DMS153 treated with DMSO at 0.1 percent for 48 hours (cell line): ENCODE data around the gene PAXX.
"Not testable (repeated sequence)": the region's sequence is repeated elsewhere in the genome, so short reads cannot be mapped to it uniquely, and the experiment has no call there.

Experiments used
- DNase-seq: peaks from one replicate; lab custom pipeline; 2025; ENCODE audit not compliant: unreplicated experiment; lab: John Stamatoyannopoulos, UW

The PAXX gene

DNA sequence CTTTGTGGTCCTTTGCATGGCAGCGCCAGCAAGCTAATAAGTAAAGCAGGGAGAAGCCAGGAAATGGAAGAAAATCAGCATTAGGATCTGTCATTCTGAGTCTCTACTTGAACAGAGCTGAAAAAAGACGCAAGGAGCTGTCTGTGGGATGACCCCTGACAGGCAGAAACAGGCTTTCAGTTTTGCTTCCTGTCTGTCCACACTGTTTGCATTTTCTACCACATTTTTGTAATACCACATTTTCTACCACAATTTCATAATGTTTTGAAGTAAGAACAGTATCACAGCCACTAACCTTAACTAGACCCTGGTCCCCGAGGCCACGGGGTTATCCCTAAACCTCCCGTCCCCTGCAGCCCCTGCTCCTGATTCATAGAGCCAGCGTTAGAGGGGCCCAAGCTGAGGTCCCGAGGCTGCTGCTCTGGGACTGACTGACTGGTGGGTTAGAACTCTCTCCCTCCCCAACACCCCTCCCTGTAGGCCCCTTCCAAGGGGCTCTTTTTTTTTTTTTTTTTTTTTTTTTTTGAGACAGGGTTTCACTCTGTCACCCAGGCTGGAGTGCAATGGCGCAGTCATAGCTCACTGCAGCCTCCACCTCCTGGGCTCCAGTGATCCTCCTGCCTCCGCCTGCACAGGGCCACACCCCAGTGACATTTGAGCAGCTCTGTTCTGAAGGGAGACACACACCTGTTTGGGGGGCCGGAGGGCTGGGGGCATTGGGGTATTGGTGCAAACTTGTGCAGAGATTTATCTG lies 8.1 kb downstream of the PAXX start:
- no peak for DNase-seq

DNA sequence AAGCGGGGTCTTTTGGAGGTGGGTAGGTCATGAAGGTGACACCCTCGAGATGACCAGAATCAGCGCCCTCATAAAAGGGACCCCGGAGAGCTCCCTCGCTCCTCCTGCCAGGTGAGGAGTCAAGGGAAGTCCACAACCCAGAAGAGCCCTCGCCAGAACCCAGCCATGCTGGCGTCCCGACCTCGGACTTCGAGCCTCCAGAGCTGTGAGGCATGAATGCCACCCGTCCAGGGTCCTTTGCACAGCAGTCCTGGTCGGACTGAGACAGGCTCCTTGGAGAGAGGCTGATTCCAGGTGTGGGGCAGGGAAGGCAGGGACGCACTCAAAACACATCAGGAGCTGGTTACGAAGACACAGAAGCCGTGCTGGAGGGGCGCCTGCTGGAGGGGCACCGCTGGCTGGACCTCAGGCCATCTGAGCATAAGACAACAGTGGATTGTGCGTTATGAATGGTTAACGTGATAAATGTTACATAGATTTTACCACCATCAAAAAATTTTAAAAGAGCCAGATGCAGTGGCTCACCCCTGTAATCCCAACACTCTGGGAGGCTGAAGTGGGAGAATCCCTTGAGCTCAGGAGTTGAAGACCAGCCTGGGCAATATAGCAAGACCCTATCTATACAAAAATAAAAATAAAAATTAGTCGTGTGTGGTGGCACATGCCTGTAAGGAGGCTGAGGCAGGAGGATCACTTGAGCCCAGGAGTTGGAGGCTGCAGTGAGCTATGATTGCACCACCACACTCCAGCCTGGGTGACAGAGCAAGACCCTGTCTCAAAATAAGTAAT lies 9.8 kb downstream of the PAXX start:
- DNase-seq = no peak

DNA sequence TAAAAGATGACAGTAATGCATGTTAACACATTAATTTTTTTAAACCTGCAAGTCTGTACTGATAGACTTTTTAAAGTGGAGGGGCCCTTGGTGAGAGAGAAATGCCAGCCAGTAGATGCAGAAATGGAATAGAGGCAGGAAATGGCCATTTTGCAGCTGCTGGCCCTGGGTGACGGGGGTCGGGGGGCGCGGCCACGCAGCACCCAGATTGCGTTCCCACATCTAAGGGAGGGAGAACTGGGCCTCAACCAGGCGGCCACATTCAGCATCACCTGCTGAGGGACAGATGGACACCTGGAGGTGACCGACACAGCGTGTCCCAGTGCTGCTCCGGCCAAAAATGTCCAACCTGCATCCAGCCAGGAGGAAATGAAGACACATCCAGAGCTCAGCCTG lies 10.4 kb downstream of the PAXX start:
- DNase-seq = no peak

DNA sequence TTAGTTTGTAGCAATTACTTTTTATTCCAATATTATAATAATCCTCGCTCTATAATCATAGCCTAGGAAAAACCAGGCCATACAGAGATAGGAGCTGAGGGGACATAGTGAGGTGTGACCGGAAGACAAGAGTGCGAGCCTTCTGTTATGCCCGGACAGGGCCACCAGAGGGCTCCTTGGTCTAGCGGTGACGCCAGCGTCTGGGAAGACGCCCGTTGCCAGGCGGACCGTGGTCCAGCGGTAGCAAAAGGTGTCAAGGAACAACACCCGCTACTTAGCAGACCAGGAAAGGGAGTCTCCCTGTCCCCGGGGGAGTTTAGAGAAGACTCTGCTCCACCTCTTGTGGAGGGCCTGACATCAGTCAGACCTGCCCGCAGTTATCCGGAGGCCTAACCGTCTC lies 12.1 kb downstream of the PAXX start:
- not testable (repeated sequence) for DNase-seq

DNA sequence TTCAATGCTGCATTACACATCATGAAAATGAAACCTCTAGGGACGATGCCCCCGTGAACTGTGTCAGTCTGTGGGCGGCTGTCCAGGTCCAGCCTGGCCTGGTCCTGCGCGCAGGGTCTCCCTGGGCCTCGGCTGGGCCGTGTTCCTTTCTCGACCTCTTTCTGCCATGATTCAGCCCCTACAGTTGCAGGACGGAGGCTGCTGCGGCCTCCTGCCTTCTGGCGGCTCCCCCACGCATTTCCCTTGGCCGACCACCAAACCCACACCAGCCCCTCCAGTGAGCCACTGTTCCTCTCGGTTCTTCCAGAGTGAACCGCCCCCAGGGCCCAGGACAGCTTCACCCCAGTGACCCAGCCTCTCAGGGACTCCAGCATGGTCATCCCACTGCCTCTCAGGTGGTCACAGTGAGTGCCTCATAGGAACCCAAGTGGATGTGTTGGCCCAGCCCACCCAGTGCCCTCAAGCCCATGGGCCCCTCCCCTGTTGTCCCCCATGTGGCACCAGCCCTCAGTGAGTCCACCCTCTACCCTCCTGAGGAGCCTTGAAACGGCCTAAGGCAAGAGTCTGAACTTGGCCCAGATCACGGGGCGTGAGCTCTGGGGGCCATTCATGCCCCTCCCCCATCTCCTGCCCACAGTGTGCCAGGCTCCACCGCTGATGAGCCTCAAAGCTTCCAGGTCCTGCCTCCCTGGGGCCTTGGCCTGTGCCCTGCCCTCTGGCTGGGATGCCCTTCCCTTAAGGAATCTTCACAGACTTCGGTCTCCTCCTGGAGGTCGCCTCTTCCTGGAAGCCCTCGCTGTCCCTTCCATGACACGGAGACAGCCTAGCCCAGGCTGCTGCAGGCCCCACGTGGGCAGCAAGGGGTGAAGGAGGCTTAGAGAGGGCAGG lies 14.1 kb downstream of the PAXX start:
- no peak for DNase-seq

DNA sequence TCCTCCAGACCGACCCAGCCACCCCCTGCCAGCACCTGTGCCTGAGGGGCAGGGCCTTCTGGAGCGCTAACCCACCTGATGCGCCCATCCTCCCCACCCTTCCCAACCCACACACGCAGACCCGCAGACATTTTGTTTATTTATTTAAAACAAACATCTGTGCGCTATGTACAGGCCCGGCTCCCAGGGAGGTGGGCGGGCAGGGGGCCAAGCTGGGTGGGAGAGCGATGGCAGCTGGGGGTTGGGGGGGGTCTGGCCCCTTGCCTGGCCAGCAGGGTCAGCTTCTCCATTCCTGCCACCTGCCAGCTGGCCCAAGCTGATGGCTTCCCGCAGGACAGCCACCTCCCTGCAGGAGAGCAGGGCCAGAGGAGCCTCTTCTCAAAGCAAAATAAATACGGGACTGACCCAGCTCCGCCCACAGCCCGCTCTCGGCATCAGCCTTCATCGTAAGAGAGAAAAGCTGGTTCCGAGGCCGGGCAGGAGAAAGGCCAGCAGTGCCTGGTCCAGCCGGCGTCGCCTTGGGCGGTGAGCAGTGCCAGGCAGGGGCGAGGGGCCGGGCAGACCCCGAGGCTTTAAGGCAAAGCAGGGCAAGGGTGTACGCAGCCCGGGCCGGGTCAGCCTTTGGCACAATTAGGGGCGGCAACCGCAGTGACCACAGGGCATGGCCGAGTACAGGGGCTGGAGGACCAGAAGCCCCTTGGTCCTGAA lies 15.0 kb downstream of the PAXX start:
- DNase-seq = no peak

DNA sequence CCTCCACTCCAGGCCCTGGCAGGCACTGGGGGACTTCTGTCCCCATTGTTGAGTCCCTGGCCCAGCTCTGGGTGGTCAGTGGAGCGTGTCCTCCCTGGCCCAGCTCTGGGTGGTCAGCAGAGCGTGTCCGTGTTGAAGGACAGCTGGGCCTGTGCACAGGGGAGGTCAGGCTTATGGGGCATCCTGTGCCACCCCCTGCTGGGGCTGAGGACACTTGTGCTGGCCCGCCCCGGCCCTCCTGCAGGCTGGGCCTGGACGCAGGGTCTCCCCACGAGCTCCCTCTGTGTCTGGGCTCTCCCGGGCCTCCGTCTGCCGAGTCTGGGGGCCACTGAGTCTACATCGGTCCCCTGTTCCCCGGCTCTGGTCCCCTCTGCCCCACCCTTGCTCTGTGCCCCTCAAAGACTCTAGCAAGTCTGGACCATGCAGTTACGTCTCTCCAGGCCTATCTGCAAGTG lies 15.6 kb downstream of the PAXX start:
- DNase-seq = no peak

DNA sequence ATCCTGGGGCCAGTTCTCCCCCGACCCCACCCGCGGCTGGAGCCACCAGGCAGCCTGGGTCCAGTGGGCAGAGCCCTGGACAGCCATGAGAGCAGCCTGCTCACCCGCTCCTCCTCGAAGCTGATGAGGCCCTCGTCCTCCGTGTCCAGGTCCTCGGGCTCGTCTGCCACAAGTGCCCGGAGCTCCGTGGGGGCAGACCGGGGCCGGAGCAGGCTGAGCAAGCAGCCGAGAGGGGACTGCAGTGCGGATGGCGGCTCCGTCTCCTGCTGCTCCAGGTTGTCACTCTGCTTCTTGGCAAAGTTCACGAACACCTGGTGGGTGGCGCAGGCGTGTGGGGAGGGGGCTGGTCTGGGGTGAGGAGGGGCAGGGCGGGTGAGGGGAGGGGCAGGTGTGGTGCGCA lies 16.1 kb downstream of the PAXX start:
- no peak for DNase-seq

DNA sequence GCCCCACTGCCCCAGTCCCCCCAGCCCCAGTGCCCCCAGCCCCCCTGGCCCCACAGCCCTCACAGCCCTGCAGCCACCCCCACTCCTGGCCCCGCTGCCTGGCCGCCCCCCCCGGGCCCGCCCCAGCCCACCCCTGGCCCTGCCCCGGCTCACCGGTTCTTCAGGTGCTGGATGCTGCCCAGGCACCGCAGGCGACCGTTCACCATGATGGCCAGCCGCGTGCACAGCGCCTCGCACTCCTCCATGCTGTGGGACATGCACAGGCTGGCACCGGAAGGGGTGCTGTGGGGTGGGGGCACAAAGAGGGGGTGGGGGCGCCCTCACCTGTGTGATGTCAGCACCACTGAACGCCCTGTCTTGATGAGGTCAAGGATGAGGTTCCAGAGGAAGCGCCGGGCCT lies 17.0 kb downstream of the PAXX start:
- DNase-seq = no peak

DNA sequence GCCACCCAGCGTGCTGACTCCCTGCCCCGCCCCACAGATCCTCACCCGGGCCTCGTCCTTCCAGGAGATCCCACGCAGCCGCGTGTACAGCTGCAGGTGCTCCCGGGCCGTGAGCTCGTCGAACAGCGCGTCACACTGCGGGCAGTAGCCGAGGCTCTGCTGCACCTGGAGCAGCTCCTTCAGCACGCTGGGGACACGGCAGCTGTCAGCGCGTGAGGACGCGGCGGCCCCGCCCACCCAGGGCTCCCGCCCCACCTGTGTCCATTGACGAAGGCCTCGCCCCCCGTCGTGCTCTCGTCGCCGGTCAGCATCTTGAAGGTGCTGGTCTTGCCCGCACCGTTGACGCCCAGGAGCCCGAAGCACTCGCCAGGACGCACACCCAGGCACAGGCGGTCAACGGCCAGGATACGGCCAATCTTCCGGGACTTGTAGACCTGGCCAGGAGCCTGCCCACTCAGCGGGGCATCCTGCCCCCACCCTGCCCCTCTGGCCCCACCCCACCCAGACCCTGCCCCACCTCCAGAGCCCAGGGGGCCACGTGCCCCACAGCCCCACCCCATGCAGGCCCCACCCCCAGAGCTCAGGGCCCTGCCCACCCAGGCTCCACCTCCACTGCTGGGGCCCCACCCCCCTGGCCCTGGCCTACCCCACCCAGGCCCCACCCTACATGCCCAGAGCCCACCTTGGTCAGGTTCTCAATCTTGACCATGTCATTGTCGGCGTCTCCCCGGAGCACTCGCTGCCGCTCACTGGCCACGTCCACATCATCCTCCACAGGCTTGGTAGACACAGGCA lies 17.9 kb downstream of the PAXX start:
- no peak for DNase-seq

DNA sequence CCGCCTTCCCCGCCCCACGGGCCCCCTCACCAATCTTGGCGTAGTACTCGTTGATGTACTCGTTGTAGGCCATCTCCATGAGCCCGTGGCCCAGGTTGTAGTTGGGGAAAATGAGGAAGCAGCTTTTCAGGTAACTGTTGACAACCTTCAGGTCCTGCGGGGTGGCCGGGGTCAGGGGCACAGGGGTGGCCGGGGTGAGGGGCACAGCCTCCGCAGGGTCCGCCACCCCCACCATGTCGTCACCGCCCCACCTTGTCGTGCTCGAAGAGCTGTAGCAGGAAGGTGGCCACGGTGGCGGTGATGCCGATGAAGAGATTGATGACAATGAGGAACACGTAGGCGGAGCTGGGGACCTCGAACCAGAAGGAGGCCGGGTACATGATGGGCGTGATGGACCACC lies 18.9 kb downstream of the PAXX start:
- DNase-seq = no peak

DNA sequence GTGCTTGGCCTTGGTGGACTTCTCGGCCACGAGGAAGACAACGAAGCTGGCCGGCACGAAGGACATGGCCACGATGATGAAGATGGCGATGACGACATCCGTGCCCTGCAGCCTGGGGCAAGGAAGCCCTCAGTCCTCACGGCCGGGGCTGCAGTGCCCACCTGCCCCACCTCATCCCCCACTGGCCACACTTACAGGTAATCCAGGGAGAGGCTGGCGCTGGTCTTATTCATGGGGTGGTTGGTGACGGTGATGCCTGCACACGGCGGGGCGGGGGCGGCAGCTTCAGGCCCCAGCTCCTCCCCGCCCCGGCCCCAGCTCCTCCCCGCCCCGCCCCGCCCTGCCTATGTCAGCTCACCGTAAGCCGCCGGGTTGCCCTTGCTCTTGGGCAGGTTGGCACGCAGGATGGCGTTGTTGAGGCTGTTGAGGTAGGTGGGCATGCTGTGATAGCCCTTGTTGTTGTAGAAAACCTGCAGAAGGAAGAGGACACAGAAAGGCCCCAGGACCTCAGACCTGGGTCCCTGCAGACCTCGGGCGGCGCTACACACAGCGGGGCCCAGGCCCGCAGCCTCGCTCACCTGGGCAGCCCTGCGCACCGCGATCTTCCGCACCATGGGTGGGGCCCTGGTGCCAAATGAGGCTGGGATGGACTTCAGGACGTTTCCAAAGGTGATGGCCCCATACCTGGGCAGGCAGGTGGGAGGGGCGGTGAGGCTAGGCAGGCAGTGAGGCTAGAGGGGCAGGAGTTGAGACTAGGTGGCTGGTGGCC lies 19.9 kb downstream of the PAXX start:
- no peak for DNase-seq

DNA sequence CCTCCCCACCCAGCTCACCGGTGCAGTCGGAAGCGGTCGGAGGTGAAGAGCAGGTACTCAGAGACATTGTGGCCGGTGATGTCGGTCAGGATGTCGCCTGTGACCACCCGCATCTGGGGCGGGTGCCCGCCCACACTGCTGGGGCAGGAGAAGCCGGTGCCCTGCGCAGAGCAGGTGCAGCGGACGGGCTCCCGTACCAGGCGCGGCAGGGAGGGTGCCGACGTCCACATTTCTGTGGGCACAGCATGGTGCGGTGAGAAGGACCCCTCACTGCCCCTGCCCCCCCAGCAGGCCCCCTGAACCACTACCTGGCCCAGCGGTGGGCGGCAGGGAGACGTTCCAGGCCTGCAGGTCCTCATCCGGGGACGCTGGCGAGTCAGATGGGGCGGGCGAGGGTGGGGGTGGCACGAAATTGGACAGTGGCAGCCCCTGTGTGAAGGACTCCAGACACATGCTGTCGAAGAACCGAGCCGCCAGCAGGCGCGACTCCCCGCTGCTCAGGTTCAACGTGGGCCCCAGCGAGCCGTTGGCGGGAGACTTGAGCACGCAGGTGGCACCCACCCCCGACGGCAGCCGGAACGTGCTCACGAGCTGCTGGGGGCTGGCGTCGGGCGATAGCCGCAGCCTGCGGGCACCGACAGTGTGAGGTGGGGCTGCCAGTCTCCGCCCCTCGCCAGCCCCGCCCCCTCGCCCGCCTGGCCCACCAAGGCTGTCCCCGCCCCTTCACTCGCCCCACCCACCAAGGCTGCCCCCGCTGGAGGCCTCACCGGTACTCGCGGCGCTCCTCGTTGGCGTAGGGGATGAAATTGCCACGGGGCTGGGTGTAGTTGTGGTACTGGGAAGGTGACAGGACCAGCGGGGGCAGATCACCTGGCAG lies 20.7 kb downstream of the PAXX start:
- no peak for DNase-seq

DNA sequence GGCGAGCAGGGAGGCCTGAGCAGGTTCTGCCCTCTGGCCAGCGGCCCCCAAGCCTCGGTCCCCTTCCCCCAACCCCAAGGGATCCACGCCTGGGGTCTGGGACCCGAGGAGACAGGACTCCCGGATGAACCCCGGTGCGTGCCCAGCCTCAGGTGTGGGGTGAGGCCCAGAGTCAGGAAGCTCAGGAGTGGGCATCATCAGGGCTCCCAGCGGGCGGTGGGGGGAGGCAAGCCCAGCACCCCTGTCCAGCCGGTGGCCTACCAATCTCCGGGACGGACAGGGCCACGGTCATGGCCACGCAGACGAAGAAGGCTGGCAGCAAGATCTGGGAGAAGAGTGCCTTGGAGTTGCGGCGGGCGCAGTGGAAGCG lies 21.3 kb downstream of the PAXX start:
- DNase-seq = no peak

DNA sequence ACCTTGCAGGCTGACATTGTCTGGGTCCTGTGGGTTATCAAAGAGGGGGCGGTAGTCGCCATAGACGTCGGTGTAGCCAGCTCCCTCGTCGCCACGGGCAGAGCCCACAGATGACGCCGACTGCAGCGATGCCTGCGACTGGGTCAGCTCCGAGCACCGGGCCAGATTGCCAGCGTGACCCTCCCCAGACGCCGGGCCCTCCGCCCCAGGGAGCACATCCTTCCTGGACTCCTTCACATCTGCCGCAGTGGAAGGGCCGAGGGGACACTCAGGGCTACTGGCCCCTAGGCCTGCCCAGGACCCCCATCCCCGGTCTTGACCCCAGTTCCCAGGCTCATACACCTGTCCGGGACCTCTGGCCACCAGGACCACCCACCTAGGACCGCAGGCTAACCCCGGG lies 21.9 kb downstream of the PAXX start:
- no peak for DNase-seq

DNA sequence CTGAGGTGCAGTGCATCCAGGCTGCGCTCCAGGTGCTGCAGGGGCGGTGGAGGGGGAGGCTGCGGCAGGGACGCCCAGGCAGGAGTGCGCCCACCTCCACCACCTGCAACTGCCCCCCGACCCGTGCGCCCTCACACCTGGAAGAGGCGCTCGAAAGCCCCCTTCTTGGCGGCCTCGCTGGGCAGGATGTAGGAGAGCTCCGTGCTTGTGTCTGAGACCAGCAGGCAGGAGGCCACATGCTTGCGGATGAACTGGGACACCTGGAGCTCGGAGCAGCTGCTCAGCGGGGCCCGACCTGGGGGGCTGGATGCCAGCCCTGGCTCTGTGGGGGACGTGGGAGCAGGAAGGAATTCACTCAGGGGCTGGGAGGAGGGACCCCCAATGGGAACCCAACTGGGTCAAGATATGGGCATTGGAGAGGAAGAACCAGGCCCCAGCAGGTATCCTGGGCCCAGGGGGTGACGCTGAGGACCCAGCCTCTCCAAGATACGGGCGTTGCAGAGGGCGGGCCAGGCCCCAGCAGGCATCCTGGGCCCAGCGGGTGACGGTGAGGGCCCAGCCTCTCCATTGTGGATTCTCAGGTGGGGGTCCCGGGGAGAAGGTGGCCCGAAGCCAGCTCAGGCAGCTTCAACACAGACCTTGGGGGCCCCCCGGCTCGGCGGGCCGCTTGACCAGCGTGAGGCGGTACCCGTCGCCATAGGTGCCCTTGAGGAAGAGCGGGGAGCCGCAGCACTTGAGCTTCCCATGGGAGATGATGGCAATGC lies 22.7 kb downstream of the PAXX start:
- DNase-seq = no peak

DNA sequence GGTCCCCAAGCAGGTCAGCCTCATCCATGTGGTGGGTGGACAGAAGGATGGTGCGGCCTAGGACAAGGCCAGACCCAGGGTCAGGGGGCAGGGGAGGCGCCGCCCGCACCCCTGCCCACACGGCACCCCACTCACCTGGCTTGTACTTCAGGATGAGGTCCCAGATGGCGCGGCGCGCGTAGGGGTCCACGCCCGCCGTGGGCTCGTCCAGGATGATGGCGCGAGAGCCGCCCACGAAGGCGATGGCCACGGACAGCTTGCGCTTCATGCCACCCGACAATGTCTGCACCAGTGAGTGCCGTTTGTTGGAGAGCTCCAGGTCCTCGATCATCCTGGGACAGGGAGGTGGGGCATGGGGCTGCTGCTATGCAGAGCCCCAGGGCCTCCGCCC lies 23.3 kb downstream of the PAXX start:
- no peak for DNase-seq

DNA sequence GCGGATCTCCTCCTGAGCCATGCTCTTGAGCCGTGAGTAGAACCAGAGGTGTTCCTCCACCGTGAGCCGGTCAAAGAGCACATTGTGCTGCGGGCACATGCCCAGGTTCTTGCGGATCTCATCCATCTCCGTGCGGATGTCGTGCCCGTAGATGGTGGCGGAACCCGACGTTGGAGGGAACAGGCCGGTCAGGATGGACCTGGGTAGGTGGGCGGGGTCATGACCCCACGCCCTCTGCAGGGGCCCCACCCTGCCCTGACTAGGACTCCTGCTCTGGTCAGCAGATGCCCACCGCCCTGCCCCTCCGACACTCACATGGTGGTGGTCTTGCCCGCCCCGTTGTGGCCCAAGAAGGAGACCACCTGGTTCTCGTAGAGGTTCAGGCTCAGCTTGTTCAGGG lies 23.8 kb downstream of the PAXX start:
- DNase-seq = no peak
